ENCODE measurements around the gene ZNF407.

GRCh38 chr18:74784752-74785151 is 187.1 kb downstream of the ZNF407 start:
- TF ChIP-seq ZNF274 (IDR thresholded peaks at IDR 0.05; ENCODE audit: low read depth, low read length): no peak
- TF ChIP-seq YY1 (IDR thresholded peaks at IDR 0.05; ENCODE audit: insufficient read depth, insufficient read length): no peak

Measured in NT2/D1 (cell line).